ENCODE measurements around the gene UBE2R2.
A peak's percentile ranks its signal among the peaks of the same experiment; 100 is the strongest.
"Not testable (repeated sequence)": the region's sequence is repeated elsewhere in the genome, so short reads cannot be mapped to it uniquely, and the experiment has no call there.

Gene UBE2R2

GRCh38 chr9:33837138-33837537, 20.2 kb downstream of the UBE2R2 start:
- DNase-seq (ENCODE audit: low spot score), result no peak
- FAIRE-seq, result no peak

- FAIRE-seq (no peak), DNase-seq (ENCODE audit: low spot score) (no peak)
Observed at GRCh38 chr9:33840381-33840780, 23.4 kb downstream of the UBE2R2 start.

- DNase-seq (ENCODE audit: low spot score) (no peak), FAIRE-seq (no peak)
Observed at GRCh38 chr9:33843312-33843961, 26.5 kb downstream of the UBE2R2 start.

- no peak for FAIRE-seq
Observed at GRCh38 chr9:33846231-33846630, 29.3 kb downstream of the UBE2R2 start.

GRCh38 chr9:33847894-33848205, 30.9 kb downstream of the UBE2R2 start:
- not testable (repeated sequence) for DNase-seq (ENCODE audit: low spot score); FAIRE-seq

More at GRCh38 chr9:33846231-33846630, 29.3 kb downstream of the UBE2R2 start:
- no peak for DNase-seq (ENCODE audit: low spot score)

- DNase-seq (ENCODE audit: low spot score) (no peak), FAIRE-seq (no peak)
Observed at GRCh38 chr9:33850267-33850629, 33.3 kb downstream of the UBE2R2 start.

GRCh38 chr9:33850677-33851076, 33.7 kb downstream of the UBE2R2 start:
- DNase-seq (ENCODE audit: low spot score) (no peak), FAIRE-seq (no peak)

GRCh38 chr9:33851301-33851700, 34.3 kb downstream of the UBE2R2 start:
- DNase-seq (ENCODE audit: low spot score), result no peak
- FAIRE-seq, result no peak

GRCh38 chr9:33852216-33852826, 35.4 kb downstream of the UBE2R2 start:
- FAIRE-seq, result no peak
- DNase-seq (ENCODE audit: low spot score), result peak; percentile 17

- FAIRE-seq (no peak), DNase-seq (ENCODE audit: low spot score) (no peak)
Observed at GRCh38 chr9:33856247-33856646, 39.3 kb downstream of the UBE2R2 start.

- FAIRE-seq (no peak), DNase-seq (ENCODE audit: low spot score) (no peak)
Observed at GRCh38 chr9:33858423-33858822, 41.5 kb downstream of the UBE2R2 start.

GRCh38 chr9:33860200-33860871, 43.4 kb downstream of the UBE2R2 start:
- no peak for DNase-seq (ENCODE audit: low spot score)
- no peak for FAIRE-seq

- FAIRE-seq, result no peak
- DNase-seq (ENCODE audit: low spot score), result no peak
Observed at GRCh38 chr9:33861917-33862453, 45.0 kb downstream of the UBE2R2 start.

GRCh38 chr9:33863027-33863426, 46.1 kb downstream of the UBE2R2 start:
- FAIRE-seq; DNase-seq (ENCODE audit: low spot score): not testable (repeated sequence)

- FAIRE-seq (no peak), DNase-seq (ENCODE audit: low spot score) (no peak)
Observed at GRCh38 chr9:33867747-33868439, 50.9 kb downstream of the UBE2R2 start.

GRCh38 chr9:33868440-33868973, 51.5 kb downstream of the UBE2R2 start:
- no peak for DNase-seq (ENCODE audit: low spot score)
- no peak for FAIRE-seq

- not testable (repeated sequence) for DNase-seq (ENCODE audit: low spot score); FAIRE-seq
Observed at GRCh38 chr9:33869243-33869642, 52.3 kb downstream of the UBE2R2 start.

GRCh38 chr9:33877727-33878489, 60.9 kb downstream of the UBE2R2 start:
- FAIRE-seq (no peak), DNase-seq (ENCODE audit: low spot score) (no peak)

- FAIRE-seq (no peak), DNase-seq (ENCODE audit: low spot score) (no peak)
Observed at GRCh38 chr9:33878691-33879366, 61.9 kb downstream of the UBE2R2 start.
